Measurements from ENCODE around the gene MNT.

The MNT gene

GRCh38 chr17:2375406-2375805 lies 25.5 kb downstream of the MNT start:
- FAIRE-seq (no peak), DNase-seq (ENCODE audit: insufficient read length, low spot score) (no peak)
- TF ChIP-seq POLR2A (IDR thresholded peaks at IDR 0.05; ENCODE audit: low read depth, low read length) = no peak

- DNase-seq (ENCODE audit: insufficient read length, low spot score) = no peak
- no peak for TF ChIP-seq POLR2A (IDR thresholded peaks at IDR 0.05; ENCODE audit: low read depth, low read length)
- no peak for FAIRE-seq
These were observed 26.1 kb downstream of the MNT start for GRCh38 chr17:2374549-2375285.

- FAIRE-seq = no peak
- TF ChIP-seq POLR2A (IDR thresholded peaks at IDR 0.05; ENCODE audit: low read depth, low read length) = no peak
- no peak for DNase-seq (ENCODE audit: insufficient read length, low spot score)
These were observed 27.7 kb downstream of the MNT start for GRCh38 chr17:2373179-2373578.

GRCh38 chr17:2372681-2373080 lies 28.2 kb downstream of the MNT start:
- no peak for DNase-seq (ENCODE audit: insufficient read length, low spot score)
- FAIRE-seq = no peak
- no peak for TF ChIP-seq POLR2A (IDR thresholded peaks at IDR 0.05; ENCODE audit: low read depth, low read length)

GRCh38 chr17:2372180-2372579 lies 28.7 kb downstream of the MNT start:
- DNase-seq (ENCODE audit: insufficient read length, low spot score) (no peak), FAIRE-seq (no peak)
- TF ChIP-seq POLR2A (IDR thresholded peaks at IDR 0.05; ENCODE audit: low read depth, low read length) = no peak

GRCh38 chr17:2371183-2372130 lies 29.4 kb downstream of the MNT start:
- DNase-seq (ENCODE audit: insufficient read length, low spot score) (no peak), FAIRE-seq (no peak)
- no peak for TF ChIP-seq POLR2A (IDR thresholded peaks at IDR 0.05; ENCODE audit: low read depth, low read length)

GRCh38 chr17:2370211-2370589 lies 30.7 kb downstream of the MNT start:
- TF ChIP-seq POLR2A (IDR thresholded peaks at IDR 0.05; ENCODE audit: low read depth, low read length) = no peak
- DNase-seq (ENCODE audit: insufficient read length, low spot score) = no peak
- no peak for FAIRE-seq

GRCh38 chr17:2369551-2370210 lies 31.2 kb downstream of the MNT start:
- DNase-seq (ENCODE audit: insufficient read length, low spot score) = no peak
- no peak for TF ChIP-seq POLR2A (IDR thresholded peaks at IDR 0.05; ENCODE audit: low read depth, low read length)
- no peak for FAIRE-seq

GRCh38 chr17:2369039-2369438 lies 31.8 kb downstream of the MNT start:
- TF ChIP-seq POLR2A (IDR thresholded peaks at IDR 0.05; ENCODE audit: low read depth, low read length) = no peak
- DNase-seq (ENCODE audit: insufficient read length, low spot score) (no peak), FAIRE-seq (no peak)

GRCh38 chr17:2368359-2368758 lies 32.5 kb downstream of the MNT start:
- DNase-seq (ENCODE audit: insufficient read length, low spot score) = no peak
- FAIRE-seq = no peak
- no peak for TF ChIP-seq POLR2A (IDR thresholded peaks at IDR 0.05; ENCODE audit: low read depth, low read length)

GRCh38 chr17:2366747-2367494 lies 33.9 kb downstream of the MNT start:
- FAIRE-seq = no peak
- no peak for TF ChIP-seq POLR2A (IDR thresholded peaks at IDR 0.05; ENCODE audit: low read depth, low read length)
- no peak for DNase-seq (ENCODE audit: insufficient read length, low spot score)

GRCh38 chr17:2365132-2365531 lies 35.7 kb downstream of the MNT start:
- no peak for FAIRE-seq
- DNase-seq (ENCODE audit: insufficient read length, low spot score) = no peak
- no peak for TF ChIP-seq POLR2A (IDR thresholded peaks at IDR 0.05; ENCODE audit: low read depth, low read length)

- no peak for TF ChIP-seq POLR2A (IDR thresholded peaks at IDR 0.05; ENCODE audit: low read depth, low read length)
- no peak for FAIRE-seq
- no peak for DNase-seq (ENCODE audit: insufficient read length, low spot score)
These were observed 36.1 kb downstream of the MNT start for GRCh38 chr17:2364763-2365116.

Measured in H54 (cell line).